Liver (tissue), 9 donors: ENCODE data around the gene CENPA. TPM values are rescaled to one million over a fixed set of nuclear protein-coding genes. Genes with fewer than 3 reads are reported as not detected.

Source experiments
- DNase-seq: peaks from one replicate; pipeline ENCODE4 v3.0.0-alpha.2; 2017; ENCODE audit warnings: low spot score
- H3K27ac ChIP-seq, 2 donors: one replicate each; pipeline ENCODE4 v1.7.0; 2013; ENCODE audit warnings: inconsistent platforms in 2 of 2, low read length in 2 of 2, control low read depth in 1 of 2, low read depth in 1 of 2, mild to moderate bottlenecking in 1 of 2
- H3K27me3 ChIP-seq, 4 donors: one replicate each; pipeline versions ENCODE4 v1.6.1 to v1.7.0; 2013; ENCODE audit warnings: low read length in 3 of 4, inconsistent platforms in 1 of 4, mild to moderate bottlenecking in 1 of 4, moderate library complexity in 1 of 4; ENCODE audit not compliant: control insufficient read depth in 4 of 4, insufficient read depth in 4 of 4
- H3K36me3 ChIP-seq, 4 donors: one replicate each; pipeline versions ENCODE4 v1.6.1 to v1.7.0; 2013; ENCODE audit warnings: low read length in 3 of 4, mild to moderate bottlenecking in 3 of 4, low read depth in 1 of 4, moderate library complexity in 1 of 4; ENCODE audit not compliant: control insufficient read depth in 4 of 4, insufficient read depth in 3 of 4
- H3K4me1 ChIP-seq, 4 donors: one replicate each; pipeline versions ENCODE4 v1.6.1 to v1.7.0; 2013; ENCODE audit warnings: low read length in 3 of 4, mild to moderate bottlenecking in 3 of 4, moderate library complexity in 1 of 4; ENCODE audit not compliant: control insufficient read depth in 4 of 4, insufficient read depth in 4 of 4
- H3K4me3 ChIP-seq, 3 donors: one replicate each; pipeline versions ENCODE4 v1.6.1 to v1.7.0; 2013; ENCODE audit warnings: low read length in 3 of 3, control low read depth in 1 of 3, low read depth in 1 of 3, mild to moderate bottlenecking in 1 of 3
- H3K9ac ChIP-seq, 2 donors: one replicate each; pipeline ENCODE4 v1.7.0; 2013; ENCODE audit warnings: low read length in 2 of 2, mild to moderate bottlenecking in 2 of 2, moderate library complexity in 2 of 2, control low read depth in 1 of 2, low read depth in 1 of 2
- H3K9me3 ChIP-seq, 4 donors: one replicate each; pipeline versions ENCODE4 v1.6.1 to v1.7.0; 2013; ENCODE audit warnings: low read length in 3 of 4; ENCODE audit not compliant: control insufficient read depth in 4 of 4
- ATF3 ChIP-seq: IDR thresholded peaks from 2 replicates; pipeline ENCODE4 v1.6.1; 2016; ENCODE audit warnings: antibody characterized with exemption
- EGR1 ChIP-seq, 2 donors: IDR thresholded peaks; 2 replicates each; pipeline ENCODE4 v1.6.1; 2016 to 2018; ENCODE audit warnings: antibody characterized with exemption in 2 of 2, low read depth in 2 of 2
- FOXA1 ChIP-seq: IDR thresholded peaks from 2 replicates; pipeline ENCODE4 v1.6.1; 2016; ENCODE audit warnings: antibody characterized with exemption
- GABPA ChIP-seq, 2 donors: IDR thresholded peaks in 1 of 2; conservative IDR thresholded peaks in 1 of 2; 2 replicates each; pipeline ENCODE4 v1.6.1; 2016; ENCODE audit warnings: antibody characterized with exemption in 2 of 2, mild to moderate bottlenecking in 1 of 2, moderate library complexity in 1 of 2
- HNF4G ChIP-seq: IDR thresholded peaks from 2 replicates; pipeline ENCODE4 v1.6.1; 2016; ENCODE audit warnings: antibody characterized with exemption
- JUND ChIP-seq, 2 donors: IDR thresholded peaks; 2 replicates each; pipeline ENCODE4 v1.6.1; 2016; ENCODE audit warnings: antibody characterized with exemption in 2 of 2
- MAX ChIP-seq: IDR thresholded peaks from 2 replicates; pipeline ENCODE4 v1.6.1; 2016; ENCODE audit warnings: antibody characterized with exemption
- NR2F2 ChIP-seq: IDR thresholded peaks from 2 replicates; pipeline ENCODE4 v1.6.1; 2016; ENCODE audit warnings: antibody characterized with exemption
- RAD21 ChIP-seq, 2 donors: IDR thresholded peaks; 2 replicates each; pipeline ENCODE4 v1.6.1; 2016; ENCODE audit warnings: antibody characterized with exemption in 2 of 2, mild to moderate bottlenecking in 2 of 2
- SP1 ChIP-seq: IDR thresholded peaks from 2 replicates; pipeline ENCODE4 v1.6.1; 2018; ENCODE audit warnings: antibody characterized with exemption, mild to moderate bottlenecking
- YY1 ChIP-seq: IDR thresholded peaks from 2 replicates; pipeline ENCODE4 v1.6.1; 2016; ENCODE audit warnings: antibody characterized with exemption, mild to moderate bottlenecking
- WGBS: extraction: QIAGEN DNeasy Blood & Tissue Kit; methylation state at CpG from one replicate; pipeline ENCODE4 v1.1.7; 2013; 5-methylcytosine and 5-hydroxymethylcytosine counted together
- polyA plus RNA-seq, 2 donors: library from polyadenylated mRNA; stranded (reverse) in 1 of 2; unstranded in 1 of 2; fragments of 200-250 nt in 1 of 2; fragments of >200 nt in 1 of 2; fragmentation: Nextera tagmentation in 1 of 2; extraction: Ambion mirVana in 1 of 2; gene quantifications; one replicate each; pipeline versions ENCODE4 v1.2.1 to v1.2.3, GENCODE V29; 2013 to 2015
- total RNA-seq, 2 donors: library from RNA; depleted of rRNA; stranded (reverse); fragments of >200 nt; gene quantifications; one replicate each; pipeline ENCODE4 v1.2.3, GENCODE V29; 2014
- TF ChIP-seq, protein P1 (sequence below): IDR thresholded peaks from 2 replicates; pipeline ENCODE4 v1.6.1; 2016; ENCODE audit warnings: antibody characterized with exemption, mild to moderate bottlenecking
- TF ChIP-seq, protein P2 (sequence below): fragments of 150-350 bp; IDR thresholded peaks from 2 replicates; pipeline ENCODE4 v1.5.1; 2017; ENCODE audit warnings: improper control_type of control experiment, low read depth, low read length; ENCODE audit not compliant: missing input control
- donor health status: healthy.
- donor health status: healthy.
- donor health status: healthy.
- donor health status: healthy.
- donor health status: healthy.

CENPA gene
- total and polyA plus RNA-seq, 4 donors, result 0.17 to 14.4 (median 1.2) TPM; not detected in 1

DNA sequence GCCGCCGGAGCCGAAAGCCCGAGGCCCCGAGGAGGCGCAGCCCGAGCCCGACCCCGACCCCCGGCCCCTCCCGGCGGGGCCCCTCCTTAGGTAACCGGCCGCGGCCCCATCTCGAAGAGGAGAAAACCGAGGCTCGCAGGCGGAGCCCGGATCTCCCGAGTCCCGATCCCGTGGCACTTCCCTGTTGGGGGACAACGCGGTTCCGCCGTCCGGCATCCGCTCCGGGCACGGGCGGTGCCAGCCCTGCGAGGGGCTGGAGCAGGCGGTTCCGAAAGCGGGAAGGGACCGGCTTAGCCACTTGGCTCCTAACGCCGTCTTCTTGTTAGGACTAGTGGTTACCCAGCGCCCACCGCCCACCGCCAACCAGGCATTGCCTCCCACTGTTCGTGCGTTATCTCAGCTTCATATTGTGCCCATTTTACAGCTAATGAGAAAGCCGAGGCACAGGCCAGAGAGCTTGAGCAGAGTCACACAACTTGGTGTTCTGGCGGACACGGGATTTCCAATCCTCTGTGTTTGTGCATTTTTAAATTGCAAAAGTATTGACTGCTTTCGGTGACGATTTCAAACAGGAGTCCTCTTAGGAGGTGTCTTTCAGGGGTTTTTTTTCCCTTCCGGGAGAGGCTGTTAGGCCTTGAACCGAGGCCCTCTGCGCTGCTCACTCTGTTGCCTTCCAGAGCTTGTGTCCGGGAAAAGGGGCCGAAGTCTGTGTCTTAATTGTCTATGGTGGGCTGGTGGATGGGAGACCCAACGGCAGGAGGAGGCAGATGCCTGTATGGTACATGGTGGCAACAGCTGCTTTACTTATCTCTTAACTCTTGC lies 562 bp downstream of the CENPA start:
- Histone ChIP-seq H3K9ac (peak overlapping the region in 1 of 2 donors; percentile 14), H3K27ac (no peak overlapping the region), H3K4me3 (peak overlapping the region in 2 of 3 donors; percentile 49 to 58), H3K9me3 (no peaks in the 10 kb centered on the region), H3K27me3 (no peaks in the 10 kb centered on the region), H3K4me1 (peaks cover 0 to 16% (median 9%) of the 10 kb centered on the region in 4 donors), H3K36me3 (no peaks in the 10 kb centered on the region)
- DNase-seq, result peak; percentile 54
- TF ChIP-seq, protein P1, sequence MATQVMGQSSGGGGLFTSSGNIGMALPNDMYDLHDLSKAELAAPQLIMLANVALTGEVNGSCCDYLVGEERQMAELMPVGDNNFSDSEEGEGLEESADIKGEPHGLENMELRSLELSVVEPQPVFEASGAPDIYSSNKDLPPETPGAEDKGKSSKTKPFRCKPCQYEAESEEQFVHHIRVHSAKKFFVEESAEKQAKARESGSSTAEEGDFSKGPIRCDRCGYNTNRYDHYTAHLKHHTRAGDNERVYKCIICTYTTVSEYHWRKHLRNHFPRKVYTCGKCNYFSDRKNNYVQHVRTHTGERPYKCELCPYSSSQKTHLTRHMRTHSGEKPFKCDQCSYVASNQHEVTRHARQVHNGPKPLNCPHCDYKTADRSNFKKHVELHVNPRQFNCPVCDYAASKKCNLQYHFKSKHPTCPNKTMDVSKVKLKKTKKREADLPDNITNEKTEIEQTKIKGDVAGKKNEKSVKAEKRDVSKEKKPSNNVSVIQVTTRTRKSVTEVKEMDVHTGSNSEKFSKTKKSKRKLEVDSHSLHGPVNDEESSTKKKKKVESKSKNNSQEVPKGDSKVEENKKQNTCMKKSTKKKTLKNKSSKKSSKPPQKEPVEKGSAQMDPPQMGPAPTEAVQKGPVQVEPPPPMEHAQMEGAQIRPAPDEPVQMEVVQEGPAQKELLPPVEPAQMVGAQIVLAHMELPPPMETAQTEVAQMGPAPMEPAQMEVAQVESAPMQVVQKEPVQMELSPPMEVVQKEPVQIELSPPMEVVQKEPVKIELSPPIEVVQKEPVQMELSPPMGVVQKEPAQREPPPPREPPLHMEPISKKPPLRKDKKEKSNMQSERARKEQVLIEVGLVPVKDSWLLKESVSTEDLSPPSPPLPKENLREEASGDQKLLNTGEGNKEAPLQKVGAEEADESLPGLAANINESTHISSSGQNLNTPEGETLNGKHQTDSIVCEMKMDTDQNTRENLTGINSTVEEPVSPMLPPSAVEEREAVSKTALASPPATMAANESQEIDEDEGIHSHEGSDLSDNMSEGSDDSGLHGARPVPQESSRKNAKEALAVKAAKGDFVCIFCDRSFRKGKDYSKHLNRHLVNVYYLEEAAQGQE, result no peak
- TF ChIP-seq RAD21 (IDR thresholded peaks at IDR 0.05) (no peak), ATF3 (no peak), SP1 (no peak), YY1 (no peak), GABPA (IDR thresholded peaks at IDR 0.05 in 1 of 2, conservative IDR thresholded peaks at IDR 0.05 in 1 of 2) (no peak), FOXA1 (no peak), EGR1 (IDR thresholded peaks at IDR 0.05; ENCODE audit: low read depth in 2 of 2) (no peak), MAX (no peak), NR2F2 (no peak), JUND (IDR thresholded peaks at IDR 0.05) (no peak)
- 6% methylated on average over 55 of the region's 55 CpGs for WGBS

DNA sequence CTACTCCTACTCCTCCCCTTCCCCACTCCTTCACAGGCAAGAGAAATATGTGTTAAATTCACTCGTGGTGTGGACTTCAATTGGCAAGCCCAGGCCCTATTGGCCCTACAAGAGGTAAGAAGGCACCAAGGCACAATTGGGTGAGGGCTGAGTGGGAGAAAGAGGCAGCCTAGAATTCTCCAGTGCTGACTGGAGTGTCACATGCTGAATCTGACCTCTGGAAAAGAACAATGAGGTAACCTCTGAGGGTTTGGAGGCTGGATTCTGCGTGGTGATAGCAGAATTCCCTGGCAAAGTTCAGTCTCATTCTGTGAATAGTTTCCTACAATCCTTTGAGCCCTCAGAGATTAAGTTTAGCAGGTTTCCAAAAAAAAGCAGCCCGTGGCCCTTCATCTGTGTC lies 6.9 kb downstream of the CENPA start:
- Histone ChIP-seq H3K4me1 (no peaks in the 10 kb centered on the region), H3K27ac (no peak overlapping the region), H3K27me3 (no peaks in the 10 kb centered on the region), H3K9ac (no peak overlapping the region), H3K9me3 (no peaks in the 10 kb centered on the region), H3K4me3 (no peak overlapping the region), H3K36me3 (no peaks in the 10 kb centered on the region)
- TF ChIP-seq NR2F2 (no peak), HNF4G (no peak), ATF3 (no peak)
- TF ChIP-seq, protein P2, sequence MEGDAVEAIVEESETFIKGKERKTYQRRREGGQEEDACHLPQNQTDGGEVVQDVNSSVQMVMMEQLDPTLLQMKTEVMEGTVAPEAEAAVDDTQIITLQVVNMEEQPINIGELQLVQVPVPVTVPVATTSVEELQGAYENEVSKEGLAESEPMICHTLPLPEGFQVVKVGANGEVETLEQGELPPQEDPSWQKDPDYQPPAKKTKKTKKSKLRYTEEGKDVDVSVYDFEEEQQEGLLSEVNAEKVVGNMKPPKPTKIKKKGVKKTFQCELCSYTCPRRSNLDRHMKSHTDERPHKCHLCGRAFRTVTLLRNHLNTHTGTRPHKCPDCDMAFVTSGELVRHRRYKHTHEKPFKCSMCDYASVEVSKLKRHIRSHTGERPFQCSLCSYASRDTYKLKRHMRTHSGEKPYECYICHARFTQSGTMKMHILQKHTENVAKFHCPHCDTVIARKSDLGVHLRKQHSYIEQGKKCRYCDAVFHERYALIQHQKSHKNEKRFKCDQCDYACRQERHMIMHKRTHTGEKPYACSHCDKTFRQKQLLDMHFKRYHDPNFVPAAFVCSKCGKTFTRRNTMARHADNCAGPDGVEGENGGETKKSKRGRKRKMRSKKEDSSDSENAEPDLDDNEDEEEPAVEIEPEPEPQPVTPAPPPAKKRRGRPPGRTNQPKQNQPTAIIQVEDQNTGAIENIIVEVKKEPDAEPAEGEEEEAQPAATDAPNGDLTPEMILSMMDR, result no peak
- WGBS, result 83% methylated on average over 3 of the region's 3 CpGs
- DNase-seq, result no peak
